ENCODE measurements around the gene CYTIP. TPM values are rescaled to one million over a fixed set of nuclear protein-coding genes. Genes with fewer than 3 reads are reported as not detected.
A peak's percentile ranks its signal among the peaks of the same experiment; 100 is the strongest.

CYTIP gene
- total and polyA plus RNA-seq, 9 of the 15 experiments (the other 6 are each of a cell fraction or from before 2014, with no cell fraction given): 0.03 to 0.35 (median 0.26) TPM; not detected in 1

DNA sequence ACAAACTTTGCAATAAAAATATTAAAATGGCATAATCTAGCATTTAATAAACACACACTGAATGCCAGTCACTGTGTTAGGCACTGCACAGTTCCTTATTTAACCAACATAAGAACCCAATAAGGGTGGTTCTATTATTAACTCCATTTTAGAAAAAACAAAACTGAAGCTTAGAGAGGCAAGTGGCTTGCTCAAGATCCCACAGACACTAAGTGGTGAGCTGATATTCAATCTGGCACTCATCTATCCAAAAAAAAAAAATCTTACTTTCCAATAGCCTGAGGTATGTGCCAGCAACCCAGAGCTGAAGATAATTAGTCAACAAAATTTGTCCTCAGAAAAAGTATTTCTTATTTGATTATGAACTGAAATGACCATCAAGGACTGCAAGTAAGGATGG, 799 bp downstream of the CYTIP start:
- in situ Hi-C loops (cut with MboI) (no loop called here), intact Hi-C loops (cut with micrococcal nuclease) (loop anchor here (10.0 kb wide), 1 partner anchor 1478 kb away; no protein-coding TSS in a partner anchor)
- BruUV-seq (replicated peaks): no TSS peak
- Histone ChIP-seq H3K4me2 (ENCODE audit: insufficient read depth, low read length) (no peak overlapping the region), H3K9me3 (replicated peaks; ENCODE audit: control insufficient read depth, insufficient read depth, low read depth, low read length) (no peaks in the 10 kb centered on the region), H3K9ac (ENCODE audit: insufficient read depth in 1 of 2, low read depth in 2 of 2, low read length in 2 of 2) (no peak overlapping the region), H3K4me3 (no peak overlapping the region), H2AFZ (ENCODE audit: low read depth, low read length) (no peak overlapping the region), H3K27me3 (ENCODE audit: control insufficient read depth in 2 of 2, insufficient read depth in 2 of 2, low read length in 2 of 2) (peaks cover 0 to 3% of the 10 kb centered on the region in 2 experiments; a peak in 1 of 5 replicates), H3K9me1 (ENCODE audit: control insufficient read depth, insufficient read depth, low read length) (no peaks in the 10 kb centered on the region), H3K36me3 (ENCODE audit: control insufficient read depth, insufficient read depth, low read length) (no peaks in the 10 kb centered on the region), H3K4me1 (replicated peaks in 1 of 2; ENCODE audit: control insufficient read depth in 2 of 2, insufficient read depth in 2 of 2, low read length in 2 of 2) (no peaks in the 10 kb centered on the region; a peak in 1 of 5 replicates), H3K79me2 (ENCODE audit: control insufficient read depth, insufficient read depth, low read length) (no peaks in the 10 kb centered on the region), H4K20me1 (replicated peaks; ENCODE audit: control insufficient read depth, insufficient read depth, low read length) (no peaks in the 10 kb centered on the region), H3K27ac (ENCODE audit: extremely low read depth, low read depth, low read length) (no peak overlapping the region)
- TF ChIP-seq CBX8 (IDR thresholded peaks at IDR 0.05; ENCODE audit: borderline replicate concordance, extremely low read depth, low read depth, low read length, poor library complexity, severe bottlenecking) (peak; percentile 43), SMAD2 (IDR thresholded peaks at IDR 0.05; ENCODE audit: low read depth, low read length) (no peak), ZFPM2 (CRISPR knock-in tag; IDR thresholded peaks at IDR 0.05) (no peak), ATF7 (IDR thresholded peaks at IDR 0.05) (no peak), U2AF1 (optimal IDR thresholded peaks at IDR 0.05; ENCODE audit: low read depth, low read length) (no peak), ZNF77 (CRISPR knock-in tag; IDR thresholded peaks at IDR 0.05) (no peak)
- TF ChIP-seq, protein P1, sequence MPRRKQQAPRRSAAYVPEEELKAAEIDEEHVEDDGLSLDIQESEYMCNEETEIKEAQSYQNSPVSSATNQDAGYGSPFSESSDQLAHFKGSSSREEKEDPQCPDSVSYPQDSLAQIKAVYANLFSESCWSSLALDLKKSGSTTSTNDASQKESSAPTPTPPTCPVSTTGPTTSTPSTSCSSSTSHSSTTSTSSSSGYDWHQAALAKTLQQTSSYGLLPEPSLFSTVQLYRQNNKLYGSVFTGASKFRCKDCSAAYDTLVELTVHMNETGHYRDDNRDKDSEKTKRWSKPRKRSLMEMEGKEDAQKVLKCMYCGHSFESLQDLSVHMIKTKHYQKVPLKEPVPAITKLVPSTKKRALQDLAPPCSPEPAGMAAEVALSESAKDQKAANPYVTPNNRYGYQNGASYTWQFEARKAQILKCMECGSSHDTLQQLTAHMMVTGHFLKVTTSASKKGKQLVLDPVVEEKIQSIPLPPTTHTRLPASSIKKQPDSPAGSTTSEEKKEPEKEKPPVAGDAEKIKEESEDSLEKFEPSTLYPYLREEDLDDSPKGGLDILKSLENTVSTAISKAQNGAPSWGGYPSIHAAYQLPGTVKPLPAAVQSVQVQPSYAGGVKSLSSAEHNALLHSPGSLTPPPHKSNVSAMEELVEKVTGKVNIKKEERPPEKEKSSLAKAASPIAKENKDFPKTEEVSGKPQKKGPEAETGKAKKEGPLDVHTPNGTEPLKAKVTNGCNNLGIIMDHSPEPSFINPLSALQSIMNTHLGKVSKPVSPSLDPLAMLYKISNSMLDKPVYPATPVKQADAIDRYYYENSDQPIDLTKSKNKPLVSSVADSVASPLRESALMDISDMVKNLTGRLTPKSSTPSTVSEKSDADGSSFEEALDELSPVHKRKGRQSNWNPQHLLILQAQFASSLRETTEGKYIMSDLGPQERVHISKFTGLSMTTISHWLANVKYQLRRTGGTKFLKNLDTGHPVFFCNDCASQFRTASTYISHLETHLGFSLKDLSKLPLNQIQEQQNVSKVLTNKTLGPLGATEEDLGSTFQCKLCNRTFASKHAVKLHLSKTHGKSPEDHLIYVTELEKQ (CRISPR knock-in tag; IDR thresholded peaks at IDR 0.05): no peak
- CTCF ChIA-PET (ENCODE audit: low intra/inter-chr PET ratio): no interaction called here
- ATAC-seq (no peak), DNase-seq (ENCODE audit: extremely low read depth in 1 of 4, low spot score in 3 of 4) (no peak), FAIRE-seq (no peak)
- POLR2A ChIA-PET: interaction anchor here (0.6 kb wide), 2 partner anchors 132 to 635 kb away, joined by 3 read pairs; no protein-coding TSS in a partner anchor
